Activated T-helper 17 cell treated with anti-CD3 and anti-CD28 coated beads, Interleukin-2, amount 50 U/mL, for 72 hours (primary cell): Measurements from ENCODE around the gene TGFBR2. TPM values are rescaled to one million over a fixed set of nuclear protein-coding genes. Genes with fewer than 3 reads are reported as not detected.

Source experiments
- ATAC-seq: fragments of 150-1000 bp; cut with Tn5 transposase; replicated peaks from 2 replicates; pipeline ENCODE4 v1.10.0; 2021; ENCODE audit warnings: mild to moderate bottlenecking, moderate library complexity
- H3K27ac Mint-ChIP-seq: one replicate; pipeline ENCODE4 v1.8.0; 2022; ENCODE audit warnings: mixed read lengths
- H3K27me3 Mint-ChIP-seq: one replicate; pipeline ENCODE4 v1.8.0; 2022; ENCODE audit warnings: mixed read lengths
- H3K36me3 Mint-ChIP-seq: one replicate; pipeline ENCODE4 v1.8.0; 2022; ENCODE audit warnings: low read depth, mild to moderate bottlenecking, mixed read lengths
- H3K4me1 Mint-ChIP-seq: one replicate; pipeline ENCODE4 v1.8.0; 2022; ENCODE audit warnings: mixed read lengths
- H3K4me3 Mint-ChIP-seq: one replicate; pipeline ENCODE4 v1.8.0; 2022; ENCODE audit warnings: mild to moderate bottlenecking, mixed read lengths
- H3K9me3 Mint-ChIP-seq: one replicate; pipeline ENCODE4 v1.8.0; 2022; ENCODE audit warnings: mixed read lengths
- total RNA-seq, 2 donors: library from RNA; stranded (reverse); gene quantifications; one replicate each; pipeline ENCODE4 v1.2.3, GENCODE V29; 2022

Gene TGFBR2
- 10 to 100 TPM; 51.2 to 63.2 TPM for total RNA-seq

- no peaks in the 10 kb centered on the region for H3K9me3 Mint-ChIP-seq
- peaks cover 54% of the 10 kb centered on the region for H3K36me3 Mint-ChIP-seq
- peak within 1 kb of the TSS; percentile 87 for H3K27ac Mint-ChIP-seq
- peak within 1 kb of the TSS; percentile 85 for H3K4me3 Mint-ChIP-seq
- ATAC-seq: peak; percentile 76
- no peaks in the 10 kb centered on the region for H3K27me3 Mint-ChIP-seq
- peaks cover 36% of the 10 kb centered on the region for H3K4me1 Mint-ChIP-seq
Measured at GRCh38 chr3:30606301-30607031, at the start of gene TGFBR2. Gene TGFBR2, plus strand, starts transcription at chr3:30606601. Its CDS starts 283 bp downstream, at chr3:30606884.

GRCh38 chr3:30557746-30558303, 48.6 kb upstream of the TGFBR2 start:
- Mint-ChIP-seq H3K4me1 (no peaks in the 10 kb centered on the region), H3K27ac (no peak overlapping the region), H3K36me3 (no peaks in the 10 kb centered on the region), H3K4me3 (no peak overlapping the region), H3K9me3 (no peaks in the 10 kb centered on the region), H3K27me3 (no peaks in the 10 kb centered on the region)
- no peak for ATAC-seq

GRCh38 chr3:30563956-30564355, 42.4 kb upstream of the TGFBR2 start:
- Mint-ChIP-seq H3K27ac (no peak overlapping the region), H3K9me3 (no peaks in the 10 kb centered on the region), H3K4me1 (no peaks in the 10 kb centered on the region), H3K4me3 (no peak overlapping the region), H3K27me3 (no peaks in the 10 kb centered on the region), H3K36me3 (no peaks in the 10 kb centered on the region)
- no peak for ATAC-seq

- no peak for ATAC-seq
- Mint-ChIP-seq H3K36me3 (no peaks in the 10 kb centered on the region), H3K27ac (no peak overlapping the region), H3K4me3 (no peak overlapping the region), H3K9me3 (no peaks in the 10 kb centered on the region), H3K4me1 (no peaks in the 10 kb centered on the region), H3K27me3 (no peaks in the 10 kb centered on the region)
Measured at GRCh38 chr3:30567139-30567753, 39.2 kb upstream of the TGFBR2 start.

GRCh38 chr3:30576946-30577345, 29.5 kb upstream of the TGFBR2 start:
- Mint-ChIP-seq H3K27me3 (no peaks in the 10 kb centered on the region), H3K4me3 (no peak overlapping the region), H3K9me3 (no peaks in the 10 kb centered on the region), H3K36me3 (no peaks in the 10 kb centered on the region), H3K27ac (no peak overlapping the region), H3K4me1 (no peaks in the 10 kb centered on the region)
- no peak for ATAC-seq

GRCh38 chr3:30577788-30578187, 28.6 kb upstream of the TGFBR2 start:
- H3K4me3 Mint-ChIP-seq: no peak overlapping the region
- no peaks in the 10 kb centered on the region for H3K9me3 Mint-ChIP-seq
- peak; percentile 56 for ATAC-seq
- peak overlapping the region; percentile 49 for H3K27ac Mint-ChIP-seq
- no peaks in the 10 kb centered on the region for H3K36me3 Mint-ChIP-seq
- H3K27me3 Mint-ChIP-seq: no peaks in the 10 kb centered on the region
- no peaks in the 10 kb centered on the region for H3K4me1 Mint-ChIP-seq

GRCh38 chr3:30578479-30578878, 27.9 kb upstream of the TGFBR2 start:
- ATAC-seq: peak; percentile 60
- no peaks in the 10 kb centered on the region for H3K36me3 Mint-ChIP-seq
- H3K27ac Mint-ChIP-seq: peak overlapping the region; percentile 29
- no peaks in the 10 kb centered on the region for H3K27me3 Mint-ChIP-seq
- H3K4me3 Mint-ChIP-seq: no peak overlapping the region
- no peaks in the 10 kb centered on the region for H3K4me1 Mint-ChIP-seq
- no peaks in the 10 kb centered on the region for H3K9me3 Mint-ChIP-seq

GRCh38 chr3:30578986-30579579, 27.3 kb upstream of the TGFBR2 start:
- H3K9me3 Mint-ChIP-seq: no peaks in the 10 kb centered on the region
- no peak for ATAC-seq
- no peaks in the 10 kb centered on the region for H3K4me1 Mint-ChIP-seq
- H3K27me3 Mint-ChIP-seq: no peaks in the 10 kb centered on the region
- H3K4me3 Mint-ChIP-seq: no peak overlapping the region
- H3K36me3 Mint-ChIP-seq: no peaks in the 10 kb centered on the region
- no peak overlapping the region for H3K27ac Mint-ChIP-seq

- no peaks in the 10 kb centered on the region for H3K9me3 Mint-ChIP-seq
- H3K27me3 Mint-ChIP-seq: no peaks in the 10 kb centered on the region
- no peak overlapping the region for H3K27ac Mint-ChIP-seq
- no peaks in the 10 kb centered on the region for H3K4me1 Mint-ChIP-seq
- H3K36me3 Mint-ChIP-seq: no peaks in the 10 kb centered on the region
- ATAC-seq: no peak
- no peak overlapping the region for H3K4me3 Mint-ChIP-seq
Measured at GRCh38 chr3:30581067-30581585, 25.3 kb upstream of the TGFBR2 start.

- Mint-ChIP-seq H3K4me1 (no peaks in the 10 kb centered on the region), H3K27me3 (no peaks in the 10 kb centered on the region), H3K36me3 (no peaks in the 10 kb centered on the region), H3K9me3 (no peaks in the 10 kb centered on the region), H3K4me3 (no peak overlapping the region), H3K27ac (no peak overlapping the region)
- no peak for ATAC-seq
Measured at GRCh38 chr3:30581982-30582381, 24.4 kb upstream of the TGFBR2 start.

GRCh38 chr3:30583973-30584372, 22.4 kb upstream of the TGFBR2 start:
- Mint-ChIP-seq H3K4me1 (no peaks in the 10 kb centered on the region), H3K36me3 (no peaks in the 10 kb centered on the region), H3K9me3 (no peaks in the 10 kb centered on the region), H3K4me3 (no peak overlapping the region), H3K27ac (no peak overlapping the region), H3K27me3 (no peaks in the 10 kb centered on the region)
- no peak for ATAC-seq

GRCh38 chr3:30585654-30586053, 20.7 kb upstream of the TGFBR2 start:
- H3K4me1 Mint-ChIP-seq: no peaks in the 10 kb centered on the region
- ATAC-seq: no peak
- H3K9me3 Mint-ChIP-seq: no peaks in the 10 kb centered on the region
- H3K36me3 Mint-ChIP-seq: no peaks in the 10 kb centered on the region
- H3K27ac Mint-ChIP-seq: no peak overlapping the region
- H3K27me3 Mint-ChIP-seq: no peaks in the 10 kb centered on the region
- H3K4me3 Mint-ChIP-seq: no peak overlapping the region

- no peak overlapping the region for H3K27ac Mint-ChIP-seq
- no peak for ATAC-seq
- no peaks in the 10 kb centered on the region for H3K4me1 Mint-ChIP-seq
- H3K9me3 Mint-ChIP-seq: no peaks in the 10 kb centered on the region
- no peak overlapping the region for H3K4me3 Mint-ChIP-seq
- H3K36me3 Mint-ChIP-seq: no peaks in the 10 kb centered on the region
- no peaks in the 10 kb centered on the region for H3K27me3 Mint-ChIP-seq
Measured at GRCh38 chr3:30586096-30586805, 20.1 kb upstream of the TGFBR2 start.

- Mint-ChIP-seq H3K4me3 (no peak overlapping the region), H3K9me3 (no peaks in the 10 kb centered on the region), H3K4me1 (no peaks in the 10 kb centered on the region), H3K27ac (no peak overlapping the region), H3K36me3 (no peaks in the 10 kb centered on the region), H3K27me3 (no peaks in the 10 kb centered on the region)
- ATAC-seq: no peak
Measured at GRCh38 chr3:30586806-30587486, 19.5 kb upstream of the TGFBR2 start.
